GM19023 (cell line): Measurements from ENCODE around the gene CIAPIN1.

Experiments
- ATAC-seq: cut with Tn5 transposase; IDR thresholded peaks from one replicate; pipeline ENCODE4 v1.9.1; 2021; ENCODE audit warnings: mild to moderate bottlenecking, moderate library complexity; ENCODE audit not compliant: unreplicated experiment

CIAPIN1 gene

DNA sequence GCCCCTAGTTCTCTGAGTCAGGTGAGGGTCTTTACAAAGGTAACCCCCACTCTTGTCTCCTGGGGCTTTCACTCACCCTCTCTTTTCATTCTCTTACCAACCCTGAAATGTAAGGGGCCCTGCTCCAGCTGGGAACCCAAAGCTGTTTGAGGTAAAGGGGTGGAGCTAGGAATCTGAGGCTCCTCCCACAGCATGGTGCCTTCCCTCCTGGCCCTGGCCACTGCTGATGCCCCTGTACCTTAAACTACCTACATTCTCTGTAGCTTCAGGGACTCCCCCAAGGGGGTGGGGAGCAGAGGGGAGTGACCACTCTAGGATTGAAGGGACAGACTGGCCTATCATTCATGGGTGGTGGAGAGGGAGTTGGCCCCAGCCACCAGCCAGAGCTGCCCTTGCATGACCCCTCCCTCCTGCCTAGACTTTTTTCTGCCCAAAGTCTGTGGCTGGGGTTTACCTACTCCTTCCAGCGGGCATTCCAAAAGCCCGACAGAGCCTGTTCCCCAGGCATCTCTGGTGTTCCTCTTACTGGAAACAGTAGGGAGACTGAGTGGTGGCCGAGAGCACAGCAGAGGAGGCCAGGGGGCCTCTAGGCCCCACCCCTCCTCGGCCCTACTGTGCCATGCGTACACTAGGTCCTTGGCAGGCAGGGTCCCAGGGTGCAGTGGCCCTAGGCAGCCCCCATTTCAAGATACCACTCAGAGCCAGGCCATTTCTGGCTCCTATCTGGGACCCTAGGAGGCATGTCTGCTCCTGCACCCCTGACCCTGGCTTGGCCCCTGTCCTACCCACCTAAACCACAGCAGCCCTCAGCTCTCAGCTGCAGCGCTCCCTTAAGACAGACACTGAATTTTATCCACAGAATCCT lies 29.6 kb upstream of the CIAPIN1 start:
- ATAC-seq = no peak

DNA sequence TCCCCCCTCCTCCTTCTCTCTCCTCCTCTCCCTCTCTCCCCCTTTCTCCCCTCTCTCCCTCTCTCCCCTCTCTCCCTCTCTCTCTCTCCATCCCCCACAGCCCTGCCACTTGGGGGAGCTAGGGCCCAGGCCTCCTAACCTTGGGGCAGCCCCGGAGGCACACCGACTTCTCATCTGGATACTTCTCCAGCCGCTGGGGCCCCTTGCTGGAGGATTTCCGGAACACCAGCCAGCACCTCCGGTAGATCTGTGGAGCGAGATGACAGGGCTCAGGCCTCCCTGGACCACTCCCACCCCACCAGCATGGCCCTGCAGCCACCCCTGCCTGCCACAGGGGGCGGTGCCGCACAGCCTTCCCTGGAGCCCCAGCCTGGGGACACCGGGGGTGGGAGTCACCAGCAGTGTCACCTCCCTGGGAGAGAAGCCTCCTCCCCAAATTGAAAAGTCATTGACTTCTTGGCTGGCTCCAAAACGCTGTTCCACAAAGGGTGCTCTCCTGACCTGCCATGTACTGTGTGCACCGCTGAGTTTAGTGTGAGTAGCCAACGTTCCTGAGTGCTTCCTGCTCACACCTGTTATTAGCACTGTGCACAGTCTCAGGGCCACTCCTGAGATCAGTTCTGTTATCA lies 28.6 kb upstream of the CIAPIN1 start:
- ATAC-seq = peak; percentile 87

DNA sequence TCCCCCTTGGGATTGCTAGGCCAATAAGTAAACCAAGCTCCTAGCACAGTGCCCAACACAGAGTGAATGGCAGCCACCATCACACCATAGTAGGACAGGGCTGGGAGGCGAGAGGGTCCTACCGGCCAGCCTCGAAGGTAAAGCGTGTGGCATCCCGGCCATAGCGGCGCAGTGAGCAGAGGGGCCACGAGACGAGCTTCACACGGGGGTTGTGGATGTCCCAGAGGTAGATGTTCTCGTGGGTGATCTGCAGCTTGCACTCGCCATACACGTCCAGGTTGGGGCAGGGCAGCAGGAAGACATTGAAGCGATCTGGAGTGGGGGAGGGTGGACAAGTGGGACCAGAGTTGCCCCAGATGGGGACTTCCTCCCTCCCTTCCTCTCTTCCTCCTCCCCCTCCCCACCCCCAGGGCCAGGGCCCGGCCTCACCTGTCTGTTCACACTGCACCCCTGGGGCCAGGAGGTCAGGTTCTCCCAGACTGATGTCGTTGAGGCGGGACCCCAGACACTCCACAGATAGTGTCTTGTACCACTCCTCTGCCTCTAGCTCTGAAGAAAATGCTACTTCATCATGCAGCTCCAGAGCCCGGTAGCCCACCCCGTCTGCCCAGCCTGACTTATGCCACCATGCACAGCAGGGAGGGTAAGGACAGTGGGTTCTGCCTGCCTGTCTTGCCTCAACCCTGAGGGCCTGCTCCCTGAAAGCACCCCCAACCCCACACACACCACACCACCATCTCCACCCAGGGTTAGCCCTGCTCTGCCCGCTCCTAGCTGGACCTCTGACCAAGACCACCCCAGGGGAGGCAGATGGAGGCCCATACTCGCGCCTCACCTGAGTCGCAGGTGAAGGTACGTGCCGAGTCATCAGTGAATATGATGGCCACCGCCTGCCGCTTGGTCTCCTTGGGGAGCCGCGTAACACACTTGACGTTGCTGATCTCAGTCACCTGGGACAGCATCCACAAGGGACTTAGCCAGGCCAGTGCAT lies 27.8 kb upstream of the CIAPIN1 start:
- no peak for ATAC-seq

DNA sequence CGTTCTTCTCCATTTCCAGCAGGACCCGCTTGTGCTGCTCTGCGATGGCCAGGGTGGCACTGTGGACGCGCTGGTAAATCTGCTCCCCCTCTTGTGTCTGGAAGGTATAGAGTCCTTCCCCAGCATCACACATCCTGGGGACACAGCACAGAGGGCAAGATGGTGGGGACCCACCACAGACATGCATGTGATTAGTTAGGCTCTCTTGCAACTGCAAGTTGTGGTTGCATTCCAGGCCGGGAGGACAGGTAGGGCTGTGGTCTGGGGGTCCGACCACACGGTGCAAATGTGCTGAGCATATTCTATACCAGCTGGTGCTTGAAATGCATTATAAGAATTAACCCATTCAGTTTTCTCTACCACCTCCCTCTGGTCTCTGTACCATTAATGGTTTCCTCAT lies 26.7 kb upstream of the CIAPIN1 start:
- no peak for ATAC-seq

DNA sequence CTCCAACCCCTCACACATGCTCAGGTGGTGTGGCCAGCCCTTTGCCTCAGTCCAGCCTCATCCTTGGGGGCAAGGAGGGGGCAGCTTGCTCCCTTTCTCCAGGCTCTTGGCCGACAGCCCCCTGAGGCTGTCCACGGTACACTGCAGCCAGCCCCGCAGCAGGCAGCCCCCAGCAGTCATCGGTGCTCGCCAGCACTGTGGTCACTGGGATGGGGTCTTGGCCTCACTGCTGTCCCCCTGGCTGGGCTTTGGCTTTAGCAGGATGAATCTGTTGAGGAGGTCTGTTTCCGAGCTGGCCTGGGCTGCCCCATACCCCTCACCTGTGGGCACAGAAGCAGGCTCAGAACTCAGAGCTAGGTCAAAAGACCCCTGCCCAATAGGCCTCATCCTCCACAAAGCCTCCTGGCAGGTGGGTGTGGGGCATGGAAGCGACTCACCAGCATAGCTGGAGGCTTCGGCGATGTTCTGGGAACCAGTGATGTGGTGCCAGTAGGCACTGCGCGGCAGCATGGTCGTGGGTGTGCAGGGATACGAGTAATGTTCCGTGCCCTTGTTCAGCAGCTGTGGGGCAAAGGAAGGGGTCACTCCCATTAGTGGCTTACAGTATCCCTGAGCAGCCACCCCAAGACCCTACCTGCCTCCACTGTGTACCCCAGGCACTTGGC lies 26.1 kb upstream of the CIAPIN1 start:
- ATAC-seq = no peak

DNA sequence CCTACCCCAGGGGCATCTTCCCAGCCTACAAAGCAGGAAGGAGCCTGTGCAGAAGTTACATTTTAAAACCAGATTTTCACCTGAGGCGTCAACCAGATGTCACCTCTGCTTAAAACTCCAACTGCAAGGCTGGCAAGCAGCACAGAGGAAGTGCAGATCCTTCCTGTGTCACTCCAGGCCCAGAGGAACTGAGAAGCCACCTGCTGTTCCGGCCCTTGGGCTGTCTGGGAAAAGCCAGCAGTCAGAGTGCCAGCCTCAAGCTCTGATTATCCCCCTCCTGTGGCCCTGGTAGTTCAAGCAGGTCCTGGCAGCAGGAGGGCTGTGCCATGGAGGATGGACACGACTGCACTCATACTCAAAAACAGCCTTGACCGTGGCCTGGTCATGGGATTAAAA lies 25.5 kb upstream of the CIAPIN1 start:
- no peak for ATAC-seq

DNA sequence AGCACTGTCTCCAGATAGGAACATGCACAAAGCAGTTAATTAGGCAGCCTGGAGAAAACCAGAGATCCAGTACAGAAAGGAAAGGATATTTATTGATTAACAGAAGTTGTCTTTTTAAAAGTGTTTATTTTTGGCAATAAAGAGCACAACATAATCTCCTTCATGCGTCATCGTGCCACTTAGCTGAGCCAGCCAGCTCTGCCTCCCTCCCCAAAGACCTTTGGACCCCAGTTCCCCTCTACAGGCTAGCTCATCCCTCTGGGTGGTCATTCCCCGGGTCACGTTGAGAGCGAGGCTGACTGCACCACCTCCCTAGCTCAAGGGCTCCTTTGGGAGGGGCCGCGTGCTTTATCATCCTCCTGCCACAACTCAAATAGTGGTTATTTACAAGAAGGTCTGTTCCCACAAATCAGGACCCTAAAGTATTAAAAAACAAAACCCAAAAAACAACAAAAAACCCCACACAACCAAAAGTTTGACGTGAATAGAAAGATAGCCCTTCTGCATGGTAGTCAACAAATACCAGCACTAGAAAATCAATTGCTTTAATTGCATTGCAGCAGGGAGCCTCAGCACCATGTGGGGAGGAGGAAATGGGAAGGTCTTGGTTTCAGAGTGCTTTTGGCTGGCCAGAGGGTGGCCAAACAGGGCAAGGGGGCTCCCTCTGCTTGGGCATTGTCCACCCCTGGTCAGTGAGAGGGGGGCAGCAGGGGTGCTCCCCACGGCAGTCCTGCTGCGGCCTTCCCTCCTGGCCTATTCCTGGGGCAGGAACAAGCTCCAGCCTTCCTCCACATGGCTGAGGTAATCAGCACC lies 24.9 kb upstream of the CIAPIN1 start:
- ATAC-seq = no peak

DNA sequence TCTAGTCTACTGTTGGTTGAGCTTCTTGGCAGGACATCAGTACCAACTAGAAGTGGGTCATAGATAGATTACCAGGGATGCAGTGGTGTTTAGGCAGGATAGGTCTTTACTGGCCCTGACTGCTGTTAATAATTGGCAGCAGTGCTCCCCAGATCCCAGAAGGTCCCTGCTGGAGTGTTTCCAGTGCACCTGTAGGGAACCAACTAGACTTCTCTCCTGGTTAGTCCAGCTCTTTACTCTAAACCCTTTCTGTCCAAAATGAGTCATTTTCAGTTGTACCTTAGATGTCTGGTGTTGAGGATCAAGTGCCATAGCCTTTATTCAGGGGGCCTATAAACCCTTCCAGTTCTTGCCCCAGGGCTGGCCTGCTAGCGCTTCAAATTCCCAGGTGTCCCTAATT lies 24.0 kb upstream of the CIAPIN1 start:
- no peak for ATAC-seq

DNA sequence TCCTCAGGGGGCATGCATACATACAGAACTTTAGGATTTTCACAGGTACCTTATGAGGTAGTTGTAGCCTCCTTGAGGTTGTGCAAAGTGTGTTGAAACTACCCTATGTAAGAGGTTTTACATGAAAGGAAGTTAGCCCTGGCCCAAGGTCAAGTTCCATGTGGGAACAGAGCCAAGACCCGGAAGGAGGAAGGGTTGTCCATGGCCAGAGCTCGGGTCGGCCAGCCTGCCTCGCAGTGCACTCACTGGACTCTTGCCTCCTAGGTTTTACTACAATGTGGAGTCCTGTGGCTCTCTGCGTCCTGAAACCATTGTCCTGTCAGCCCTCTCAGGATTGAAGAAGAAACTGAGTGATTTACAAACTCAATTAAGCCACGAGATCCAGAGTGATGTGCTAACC lies 23.5 kb upstream of the CIAPIN1 start:
- ATAC-seq = no peak

DNA sequence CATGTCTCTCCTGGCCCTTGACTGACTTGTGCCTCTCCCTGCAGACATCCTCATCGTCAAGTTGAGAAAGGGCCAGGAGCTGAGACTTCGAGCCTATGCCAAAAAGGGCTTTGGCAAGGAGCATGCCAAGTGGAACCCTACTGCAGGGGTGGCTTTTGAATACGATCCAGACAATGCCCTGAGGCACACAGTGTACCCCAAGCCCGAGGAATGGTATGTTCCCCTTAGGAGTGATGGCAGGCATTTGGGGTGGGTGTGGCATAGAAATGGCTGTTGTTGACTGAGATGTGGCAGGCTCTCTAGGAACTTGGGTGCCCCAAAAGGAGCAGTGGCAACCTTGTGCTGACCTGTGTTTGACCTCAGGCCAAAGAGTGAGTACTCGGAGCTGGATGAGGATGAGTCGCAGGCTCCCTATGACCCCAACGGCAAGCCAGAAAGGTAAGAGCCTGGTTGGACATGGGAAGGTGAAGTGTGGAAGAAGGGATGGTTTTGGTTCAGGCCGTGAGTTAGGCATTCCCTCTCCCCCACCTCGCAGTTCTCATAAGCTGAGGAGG lies 22.8 kb upstream of the CIAPIN1 start:
- ATAC-seq = no peak

DNA sequence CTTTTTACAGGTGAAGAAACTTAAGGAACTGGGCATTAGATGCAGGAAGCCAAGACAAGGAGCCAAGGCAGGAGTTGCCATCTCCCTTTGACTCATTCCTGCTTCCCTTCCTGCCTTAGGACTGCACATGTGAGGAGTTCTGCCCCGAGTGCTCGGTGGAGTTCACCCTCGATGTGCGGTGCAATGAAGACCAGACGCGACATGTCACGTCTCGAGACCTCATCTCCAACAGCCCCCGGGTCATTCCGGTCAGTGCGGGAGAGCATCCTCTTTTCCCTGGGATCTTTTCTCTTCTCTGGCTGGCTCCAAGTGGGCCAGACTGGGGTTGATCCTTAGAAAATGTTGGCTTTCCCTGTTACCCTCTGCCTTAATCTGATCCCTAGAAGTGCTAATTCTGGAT lies 21.9 kb upstream of the CIAPIN1 start:
- ATAC-seq = no peak

DNA sequence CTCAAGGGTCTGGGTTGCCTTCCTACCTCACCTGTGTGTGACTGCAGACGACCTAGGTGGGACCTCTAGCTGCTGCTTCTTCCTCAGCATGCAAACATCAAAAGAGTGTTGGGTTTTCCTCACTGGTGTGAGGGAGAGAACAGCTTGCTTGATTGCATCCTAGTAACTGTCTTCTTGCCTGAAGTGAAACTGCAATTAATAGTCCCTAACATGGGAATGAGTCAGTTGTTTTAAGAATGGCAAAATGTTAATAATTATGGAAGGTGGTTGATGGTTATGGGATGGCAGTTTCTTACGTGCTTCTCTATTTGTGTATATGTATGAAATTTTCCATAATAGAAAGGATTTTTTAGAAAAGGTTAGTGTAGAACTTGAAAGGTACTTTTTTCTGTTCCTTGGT lies 21.2 kb upstream of the CIAPIN1 start:
- ATAC-seq = no peak

DNA sequence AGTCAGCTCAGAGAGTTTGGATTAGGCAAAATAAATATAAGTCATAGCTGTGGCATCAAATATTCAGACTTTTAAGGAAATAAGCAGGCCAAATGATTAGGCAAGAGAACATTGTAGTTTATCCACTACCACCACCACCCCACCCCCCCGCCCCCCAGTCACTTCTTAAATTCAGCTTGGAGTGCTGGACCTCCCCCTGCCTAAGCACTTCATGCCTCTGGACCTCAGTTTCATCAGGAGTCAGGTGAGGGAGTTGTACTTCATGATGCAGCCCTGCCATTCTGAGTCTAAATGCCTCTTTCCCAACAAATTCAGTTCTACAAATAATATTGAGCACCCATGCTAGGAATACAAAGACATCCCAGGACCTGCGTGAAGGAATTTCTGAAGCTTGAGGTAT lies 17.3 kb upstream of the CIAPIN1 start:
- no peak for ATAC-seq

DNA sequence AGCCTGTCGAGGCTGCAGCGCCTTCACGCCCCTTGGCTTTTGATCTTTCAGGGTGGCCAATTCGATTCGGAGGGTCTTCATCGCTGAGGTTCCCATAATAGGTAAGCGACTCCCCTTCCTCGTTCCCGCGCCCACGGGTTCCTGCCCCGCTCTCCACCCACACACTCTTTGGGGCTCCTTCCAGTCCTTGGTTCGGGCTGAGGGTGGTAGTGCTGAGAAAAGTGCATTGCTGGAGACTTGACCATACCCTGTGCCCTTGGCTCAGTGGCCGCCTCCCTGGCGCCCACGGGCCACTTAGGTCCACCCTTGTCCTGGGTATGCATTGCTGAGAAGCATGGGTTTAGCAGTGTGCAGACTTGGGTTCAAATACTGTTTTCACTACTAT lies 15.8 kb upstream of the CIAPIN1 start:
- ATAC-seq = no peak

DNA sequence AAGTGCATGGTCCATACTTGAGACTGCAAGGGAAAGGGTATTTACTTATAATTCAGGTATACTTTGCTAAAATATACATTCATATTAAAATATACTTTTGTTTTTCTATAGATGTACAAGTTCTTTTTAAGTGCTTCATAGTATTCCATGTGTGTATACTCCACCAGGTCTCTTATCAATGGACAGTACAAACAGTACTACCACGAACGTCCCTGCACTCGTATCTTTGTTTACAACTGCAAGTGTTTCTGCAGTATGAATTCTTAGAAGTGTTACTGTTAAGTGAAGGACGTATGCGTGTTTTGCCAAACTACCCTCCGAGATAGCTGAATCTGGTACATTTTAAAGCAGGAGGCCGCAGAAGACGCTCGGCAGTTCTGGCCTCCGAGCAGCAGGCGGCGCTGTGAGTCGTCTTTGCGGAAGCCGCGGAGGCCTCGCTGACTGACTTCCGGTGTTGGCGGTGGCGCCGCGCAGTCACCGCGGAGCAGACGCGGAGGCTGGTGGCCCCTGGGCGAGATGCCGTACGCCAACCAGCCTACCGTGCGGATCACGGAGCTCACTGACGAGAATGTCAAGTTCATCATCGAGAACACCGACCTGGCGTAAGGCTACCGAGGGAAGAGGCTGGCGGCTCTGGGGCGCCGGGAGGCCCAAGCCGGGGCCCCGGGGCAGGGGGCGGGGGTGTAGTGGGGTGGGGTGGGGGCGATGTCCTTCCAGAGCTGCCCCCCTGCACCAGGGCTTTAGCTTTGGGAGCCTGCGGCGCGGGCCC lies 15.2 kb upstream of the CIAPIN1 start, which contains the start of gene POLR2C:
POLR2C (plus strand) TSS at position 471 of the 769 bp plus-strand sequence; CDS start at position 517, 46 bp downstream.
- ATAC-seq = peak; percentile 92

DNA sequence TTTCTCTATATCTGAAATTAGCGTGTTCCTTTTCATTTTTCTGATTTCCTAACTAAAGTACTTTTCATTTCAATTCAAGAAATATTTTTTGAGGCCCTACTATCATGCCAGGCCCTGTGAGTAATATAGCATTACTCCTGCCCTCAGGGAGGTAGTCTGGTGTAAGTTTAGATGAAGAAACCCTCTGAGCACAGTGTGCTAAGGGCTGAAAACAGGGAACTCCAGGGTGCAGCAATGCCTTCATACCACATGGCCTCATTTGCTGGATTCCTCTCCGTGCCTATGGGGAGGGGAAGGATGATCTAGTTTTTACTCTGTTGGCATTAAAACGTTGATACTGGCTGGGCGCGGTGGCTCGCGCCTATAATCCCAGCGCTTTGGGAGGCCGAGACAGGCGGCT lies 4.8 kb upstream of the CIAPIN1 start:
- ATAC-seq = no peak

DNA sequence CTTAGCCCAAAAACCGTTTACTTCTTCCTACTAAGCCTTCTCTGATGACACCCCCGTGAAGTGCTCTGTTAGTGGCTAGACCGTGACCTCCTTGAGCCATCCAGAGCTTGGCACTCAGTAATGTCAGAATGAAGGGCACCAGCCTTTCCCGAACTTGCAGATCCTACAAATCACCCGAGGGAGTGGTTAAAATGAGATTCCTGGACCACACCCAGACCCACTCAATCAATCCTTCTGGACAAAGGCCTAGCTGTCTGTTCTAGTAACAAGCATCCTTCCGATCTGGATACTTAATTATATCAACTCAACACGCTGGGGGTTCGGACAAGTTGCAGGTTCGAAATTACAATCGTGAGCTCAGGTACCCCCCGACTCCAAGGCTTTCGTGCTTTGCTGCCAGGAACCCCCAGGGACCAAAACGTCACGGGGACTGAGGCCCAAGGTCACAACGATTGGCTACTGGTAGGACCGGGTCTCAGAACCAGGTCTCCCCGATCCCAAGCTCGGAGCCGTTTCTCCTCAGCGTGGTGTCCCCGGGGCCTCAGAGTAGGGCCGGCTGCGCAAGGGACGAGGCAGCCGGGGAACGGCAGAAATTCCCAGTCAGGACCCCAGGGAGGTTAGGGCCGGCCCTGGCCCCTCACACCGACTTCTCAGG lies 527 bp downstream of the CIAPIN1 start:
- peak; percentile 45 for ATAC-seq

DNA sequence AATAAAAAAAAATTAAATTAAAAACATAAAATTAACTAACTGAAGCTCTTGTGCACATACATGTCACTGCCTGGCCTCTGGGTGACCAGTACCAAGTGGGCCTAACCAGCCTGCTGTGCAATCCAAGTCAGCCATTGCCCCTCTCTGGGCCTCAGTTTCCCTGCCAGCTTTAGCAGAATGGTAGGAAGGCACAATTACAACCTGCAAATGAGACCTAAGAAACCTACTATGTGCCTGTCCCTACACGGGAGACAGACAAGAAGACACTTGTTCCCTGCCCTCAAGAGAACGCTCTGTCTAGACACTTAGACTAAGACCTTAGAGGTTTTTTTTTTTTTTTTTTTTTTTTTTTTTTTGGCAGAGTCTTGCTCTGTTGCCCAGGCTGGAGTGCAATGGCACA lies 1.7 kb downstream of the CIAPIN1 start:
- ATAC-seq = no peak
